Sigmoid colon (tissue), 4 donors: ENCODE data around the gene CEP44.

Experiments used
- POLR2A ChIP-seq, 2 donors: fragments of 450-650 bp; IDR thresholded peaks; one replicate each; pipeline ENCODE4 v1.6.1; 2016; ENCODE audit warnings: antibody characterized with exemption in 2 of 2, mild to moderate bottlenecking in 2 of 2, moderate library complexity in 2 of 2
- POLR2AphosphoS5 ChIP-seq, 4 donors: sonication (generic); formaldehyde crosslinking; IDR thresholded peaks; one replicate each; pipeline ENCODE4 v1.6.1; 2017; ENCODE audit warnings: antibody characterized with exemption in 4 of 4
- TF ChIP-seq, protein P1 (sequence below), 4 experiments: fragments of 450-650 bp in 3 of 4; fragments of 200-600 bp in 1 of 4; IDR thresholded peaks; one replicate each; pipeline ENCODE4 v1.5.1; 2016 to 2019; ENCODE audit warnings: antibody characterized with exemption in 4 of 4, mild to moderate bottlenecking in 3 of 4, moderate library complexity in 2 of 4

DNA sequence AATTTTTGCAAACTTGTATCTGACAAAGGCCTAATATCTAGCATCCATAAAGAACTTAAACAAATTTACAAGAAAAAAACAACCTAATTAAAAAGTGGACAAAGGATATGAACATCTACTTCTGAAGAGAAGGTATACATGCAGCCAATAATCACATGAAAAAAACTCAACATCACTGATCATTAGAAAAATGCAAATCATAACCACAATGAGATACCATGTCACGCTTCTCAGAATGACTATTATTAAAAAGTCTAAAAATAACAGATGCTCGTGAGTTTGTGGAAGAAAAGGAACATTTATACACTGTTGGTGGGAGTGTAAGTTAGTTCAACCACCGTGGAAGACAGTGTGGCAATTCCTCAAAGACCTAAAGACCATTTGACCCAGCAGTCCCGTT, 24.0 kb downstream of the CEP44 start:
- TF ChIP-seq, protein P1, sequence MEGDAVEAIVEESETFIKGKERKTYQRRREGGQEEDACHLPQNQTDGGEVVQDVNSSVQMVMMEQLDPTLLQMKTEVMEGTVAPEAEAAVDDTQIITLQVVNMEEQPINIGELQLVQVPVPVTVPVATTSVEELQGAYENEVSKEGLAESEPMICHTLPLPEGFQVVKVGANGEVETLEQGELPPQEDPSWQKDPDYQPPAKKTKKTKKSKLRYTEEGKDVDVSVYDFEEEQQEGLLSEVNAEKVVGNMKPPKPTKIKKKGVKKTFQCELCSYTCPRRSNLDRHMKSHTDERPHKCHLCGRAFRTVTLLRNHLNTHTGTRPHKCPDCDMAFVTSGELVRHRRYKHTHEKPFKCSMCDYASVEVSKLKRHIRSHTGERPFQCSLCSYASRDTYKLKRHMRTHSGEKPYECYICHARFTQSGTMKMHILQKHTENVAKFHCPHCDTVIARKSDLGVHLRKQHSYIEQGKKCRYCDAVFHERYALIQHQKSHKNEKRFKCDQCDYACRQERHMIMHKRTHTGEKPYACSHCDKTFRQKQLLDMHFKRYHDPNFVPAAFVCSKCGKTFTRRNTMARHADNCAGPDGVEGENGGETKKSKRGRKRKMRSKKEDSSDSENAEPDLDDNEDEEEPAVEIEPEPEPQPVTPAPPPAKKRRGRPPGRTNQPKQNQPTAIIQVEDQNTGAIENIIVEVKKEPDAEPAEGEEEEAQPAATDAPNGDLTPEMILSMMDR (IDR thresholded peaks at IDR 0.05): no peak
- TF ChIP-seq POLR2AphosphoS5 (IDR thresholded peaks at IDR 0.05) (no peak), POLR2A (IDR thresholded peaks at IDR 0.05) (no peak)
